GM12878 (cell line): ENCODE data around the gene MAST3. TPM values are rescaled to one million over a fixed set of nuclear protein-coding genes. Genes with fewer than 3 reads are reported as not detected.

Source experiments
- ATAC-seq: fragments of 200-7000 bp; cut with Tn5 transposase; 3 replicates; pipeline ENCODE4 v1.9.1; 2020; ENCODE audit warnings: mild to moderate bottlenecking, moderate library complexity
- BruUV-seq: library from RNA; stranded (reverse); fragments of 400-500 nt; replicated peaks from 2 replicates; lab custom pipeline; 2021; lab: Mats Ljungman, UMichigan
- CTCF ChIA-PET: fragments of 300-600 bp; sonication (Branson Sonifier 250); formaldehyde crosslinking; extraction: SDS; loops from one replicate; lab custom pipeline; 2021; ENCODE audit warnings: inconsistent platforms; lab: Yijun Ruan, JAX
- POLR2A ChIA-PET: fragments of 350-600 bp; formaldehyde crosslinking; extraction: SDS; loops from one replicate; lab custom pipeline; 2021; ENCODE audit warnings: inconsistent platforms; lab: Charles Lee
- RAD21 ChIA-PET: fragments of 300-600 bp; sonication (Branson Sonifier 250); formaldehyde crosslinking; loops from one replicate; lab custom pipeline; 2023; ENCODE audit warnings: antibody characterized with exemption; ENCODE audit not compliant: unreplicated experiment; lab: Charles Lee
- SMC1A ChIA-PET: fragments of 300-600 bp; sonication (Branson Sonifier 250); formaldehyde crosslinking; loops from one replicate; lab custom pipeline; 2023; ENCODE audit not compliant: unreplicated experiment, uncharacterized antibody; lab: Charles Lee
- DNase-seq: peaks from one replicate; pipeline ENCODE4 v3.0.0-alpha.2; 2011; ENCODE audit warnings: low read depth, low spot score
- FAIRE-seq: peaks from 3 replicates; lab custom pipeline; 2011; peaks lifted over from hg19 to GRCh38; lab: Jason Lieb, UNC
- H2AFZ ChIP-seq: 2 replicates; pipeline ENCODE4 v1.6.0; 2011; ENCODE audit warnings: low read depth, low read length, control low read depth; ENCODE audit not compliant: control insufficient read depth
- H3K27ac ChIP-seq: 2 replicates; pipeline ENCODE4 v1.5.1; 2011; ENCODE audit warnings: control low read depth; ENCODE audit not compliant: control insufficient read depth, insufficient read depth
- H3K27me3 ChIP-seq, 2 experiments: replicated peaks in 1 of 2; 2 replicates each; pipeline versions ENCODE4 v1.6.0 to v1.6.1; 2011; ENCODE audit warnings: low read length in 1 of 2; ENCODE audit not compliant: control insufficient read depth in 2 of 2, insufficient read depth in 2 of 2
- H3K36me3 ChIP-seq, 2 experiments: 2 replicates each; pipeline ENCODE4 v1.5.1; 2011; ENCODE audit warnings: low read length in 1 of 2; ENCODE audit not compliant: control insufficient read depth in 2 of 2, insufficient read depth in 2 of 2
- H3K4me1 ChIP-seq: 2 replicates; pipeline ENCODE4 v1.6.1; 2011; ENCODE audit warnings: mild to moderate bottlenecking, low read length, moderate library complexity, mixed read lengths; ENCODE audit not compliant: control insufficient read depth, insufficient read depth
- H3K4me2 ChIP-seq: 2 replicates; pipeline ENCODE4 v1.6.0; 2011; ENCODE audit warnings: control low read depth; ENCODE audit not compliant: control insufficient read depth, insufficient read depth
- H3K4me3 ChIP-seq: fragments of 200-600 bp; sonication (generic); 2 replicates; pipeline ENCODE4 v1.5.1; 2016
- H3K79me2 ChIP-seq: 2 replicates; pipeline ENCODE4 v1.6.0; 2011; ENCODE audit warnings: low read length; ENCODE audit not compliant: control insufficient read depth, insufficient read depth
- H3K9ac ChIP-seq: 2 replicates; pipeline ENCODE4 v1.8.0; 2011; ENCODE audit warnings: low read length, control low read depth, mixed read lengths; ENCODE audit not compliant: control insufficient read depth, insufficient read depth
- H3K9me3 ChIP-seq: replicated peaks from 3 replicates; pipeline ENCODE4 v1.5.1; 2011; ENCODE audit warnings: mild to moderate bottlenecking, low read length; ENCODE audit not compliant: control insufficient read depth, insufficient read depth
- H4K20me1 ChIP-seq: 2 replicates; pipeline ENCODE4 v1.6.0; 2011; ENCODE audit not compliant: control insufficient read depth, insufficient read depth
- BACH1 ChIP-seq: fragments of 450-650 bp; IDR thresholded peaks from 2 replicates; pipeline ENCODE4 v1.6.1; 2017; ENCODE audit warnings: mild to moderate bottlenecking, borderline replicate concordance
- BHLHE40 ChIP-seq, 2 experiments: fragments of 450-650 bp in 1 of 2; IDR thresholded peaks; 2 replicates each; pipeline ENCODE4 v1.6.1; 2011 to 2017; ENCODE audit warnings: low read depth in 2 of 2, borderline replicate concordance in 1 of 2, improper control_type of control experiment in 1 of 2, low read length in 1 of 2, mild to moderate bottlenecking in 1 of 2
- BRCA1 ChIP-seq: IDR thresholded peaks from 2 replicates; pipeline ENCODE4 v1.6.1; 2011; ENCODE audit warnings: low read depth, low read length, improper control_type of control experiment
- CBFB ChIP-seq: IDR thresholded peaks from 2 replicates; pipeline ENCODE4 v1.6.1; 2016; ENCODE audit warnings: antibody characterized with exemption, low read depth
- CREB1 ChIP-seq: IDR thresholded peaks from 2 replicates; pipeline ENCODE4 v1.6.1; 2012; ENCODE audit warnings: low read depth, mild to moderate bottlenecking, inconsistent platforms
- CREM ChIP-seq: IDR thresholded peaks from 2 replicates; pipeline ENCODE4 v1.6.1; 2014; ENCODE audit warnings: antibody characterized with exemption, low read depth
- FOXK2 ChIP-seq: fragments of 450-650 bp; IDR thresholded peaks from 2 replicates; pipeline ENCODE4 v1.6.1; 2017; ENCODE audit warnings: mild to moderate bottlenecking, moderate library complexity
- HCFC1 ChIP-seq: fragments of 150-350 bp; IDR thresholded peaks from 2 replicates; pipeline ENCODE4 v1.6.1; 2014; ENCODE audit warnings: low read length
- HDAC2 ChIP-seq: fragments of 200-600 bp; sonication (generic); IDR thresholded peaks from 2 replicates; pipeline ENCODE4 v1.6.1; 2017
- KAT2A ChIP-seq: conservative IDR thresholded peaks from 2 replicates; pipeline ENCODE4 v1.6.1; 2011; ENCODE audit warnings: low read depth, low read length; ENCODE audit not compliant: control insufficient read depth
- NFYB ChIP-seq: IDR thresholded peaks from 2 replicates; pipeline ENCODE4 v1.6.1; 2011; ENCODE audit warnings: low read depth, mild to moderate bottlenecking, low read length, improper control_type of control experiment, moderate library complexity; ENCODE audit not compliant: insufficient read depth
- POLR2AphosphoS5 ChIP-seq: IDR thresholded peaks from 2 replicates; pipeline ENCODE4 v1.6.1; 2011; ENCODE audit warnings: mild to moderate bottlenecking, low read length, inconsistent platforms
- RBBP5 ChIP-seq: fragments of 200-600 bp; sonication (generic); conservative IDR thresholded peaks from 2 replicates; pipeline ENCODE4 v1.6.1; 2016
- SPI1 ChIP-seq: IDR thresholded peaks from 2 replicates; pipeline ENCODE4 v1.6.1; 2011; ENCODE audit warnings: low read depth, mild to moderate bottlenecking, low read length, moderate library complexity, borderline replicate concordance; ENCODE audit not compliant: insufficient read depth
- ZNF622 ChIP-seq: fragments of 450-650 bp; IDR thresholded peaks from 2 replicates; pipeline ENCODE4 v1.6.1; 2017; ENCODE audit warnings: mild to moderate bottlenecking, inconsistent platforms
- WGBS: methylation state at CpG from one replicate; pipeline ENCODE4 v1.1.6; 2016; ENCODE audit warnings: low lambda C conversion rate; ENCODE audit not compliant: insufficient replicate concordance, insufficient coverage; ENCODE audit errors: missing lambda C conversion rate; 5-methylcytosine and 5-hydroxymethylcytosine counted together
- in situ Hi-C: fragments of 300-500 bp; cut with MboI; formaldehyde crosslinking; loops from 9 replicates; pipeline ENCODE4 v1.14.3; 2018; ENCODE audit warnings: mixed read lengths
- intact Hi-C: fragments of 100-400 bp; cut with micrococcal nuclease; formaldehyde crosslinking; loops from one replicate; pipeline ENCODE4 v1.14.2; 2022; ENCODE audit not compliant: unreplicated experiment
- polyA plus RNA-seq, 11 experiments: library from polyadenylated mRNA; depleted of rRNA in 4 of 11; unstranded in 6 of 11; stranded (reverse) in 5 of 11; fragments of >200 nt; fragmentation: Nextera tagmentation in 4 of 11; fragmentation: Illumina TruSeq in 1 of 11; extraction: Ambion mirVana in 4 of 11; extraction: Trizol in 1 of 11; gene quantifications; 1 replicate in 1 of 11; 2 replicates in 10 of 11; pipeline versions ENCODE4 v1.2.1 to v1.2.3, GENCODE V29; 2011 to 2016; ENCODE audit warnings: inconsistent platforms in 2 of 11, missing spikeins in 2 of 11, low read depth in 1 of 11
- total RNA-seq, 4 experiments: library from RNA; depleted of rRNA in 3 of 4; stranded (reverse); fragments of >200 nt in 3 of 4; fragmentation: Illumina TruSeq in 1 of 4; extraction: Trizol in 1 of 4; gene quantifications; 2 replicates each; pipeline versions ENCODE4 v1.2.1 to v1.2.3, GENCODE V29; 2013 to 2021
- TF ChIP-seq, protein P1 (sequence below): fragments of 450-650 bp; IDR thresholded peaks from 2 replicates; pipeline ENCODE4 v1.6.1; 2016; ENCODE audit warnings: mild to moderate bottlenecking
- TF ChIP-seq, protein P2 (sequence below): fragments of 450-650 bp; IDR thresholded peaks from 2 replicates; pipeline ENCODE4 v1.6.1; 2017; ENCODE audit warnings: borderline replicate concordance
- TF ChIP-seq, protein P3 (sequence below): IDR thresholded peaks from 2 replicates; pipeline ENCODE4 v1.6.1; 2012; ENCODE audit warnings: low read depth, low read length, improper control_type of control experiment
- TF ChIP-seq, protein P4 (sequence below): fragments of 150-350 bp; IDR thresholded peaks from 2 replicates; pipeline ENCODE4 v1.6.1; 2014; ENCODE audit warnings: mild to moderate bottlenecking, low read depth, low read length

The MAST3 gene
- total and polyA plus RNA-seq, 10 of the 15 experiments (the other 5 are each of a cell fraction or from before 2014, with no cell fraction given), result 3.0 to 22.2 (median 7.5) TPM

DNA sequence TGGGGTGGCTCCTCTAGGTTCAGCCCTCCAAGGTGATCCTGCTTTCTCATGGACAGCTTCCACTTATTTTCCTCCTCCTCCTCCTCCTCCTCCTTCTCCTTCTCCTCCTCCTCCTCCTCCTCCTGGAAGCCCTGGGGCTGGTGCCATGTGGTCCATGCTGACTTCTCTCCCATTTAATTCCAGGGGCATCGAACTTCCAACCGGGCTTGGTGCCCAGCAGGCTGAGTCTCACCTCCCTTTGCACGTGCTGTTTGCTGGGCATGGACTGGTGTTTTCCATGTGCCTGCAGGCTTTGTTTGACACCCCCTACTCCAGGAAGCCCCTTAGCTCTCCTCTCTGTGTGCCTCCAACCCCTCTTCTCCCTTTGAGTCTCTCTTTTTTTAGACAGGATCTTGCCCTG lies 3.7 kb downstream of the MAST3 start:
- TF ChIP-seq BRCA1 (no peak), FOXK2 (no peak), HDAC2 (no peak), ZNF622 (no peak), POLR2AphosphoS5 (no peak), KAT2A (no peak), HCFC1 (no peak), CREB1 (no peak), NFYB (no peak), SPI1 (no peak), CREM (no peak), RBBP5 (no peak), BACH1 (no peak), BHLHE40 (IDR thresholded peaks at IDR 0.05; ENCODE audit: borderline replicate concordance in 1 of 2, low read depth in 2 of 2, low read length in 1 of 2) (no peak), CBFB (no peak)
- TF ChIP-seq, protein P1, sequence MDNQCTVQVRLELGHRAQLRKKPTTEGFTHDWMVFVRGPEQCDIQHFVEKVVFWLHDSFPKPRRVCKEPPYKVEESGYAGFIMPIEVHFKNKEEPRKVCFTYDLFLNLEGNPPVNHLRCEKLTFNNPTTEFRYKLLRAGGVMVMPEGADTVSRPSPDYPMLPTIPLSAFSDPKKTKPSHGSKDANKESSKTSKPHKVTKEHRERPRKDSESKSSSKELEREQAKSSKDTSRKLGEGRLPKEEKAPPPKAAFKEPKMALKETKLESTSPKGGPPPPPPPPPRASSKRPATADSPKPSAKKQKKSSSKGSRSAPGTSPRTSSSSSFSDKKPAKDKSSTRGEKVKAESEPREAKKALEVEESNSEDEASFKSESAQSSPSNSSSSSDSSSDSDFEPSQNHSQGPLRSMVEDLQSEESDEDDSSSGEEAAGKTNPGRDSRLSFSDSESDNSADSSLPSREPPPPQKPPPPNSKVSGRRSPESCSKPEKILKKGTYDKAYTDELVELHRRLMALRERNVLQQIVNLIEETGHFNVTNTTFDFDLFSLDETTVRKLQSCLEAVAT, result no peak
- TF ChIP-seq, protein P2, sequence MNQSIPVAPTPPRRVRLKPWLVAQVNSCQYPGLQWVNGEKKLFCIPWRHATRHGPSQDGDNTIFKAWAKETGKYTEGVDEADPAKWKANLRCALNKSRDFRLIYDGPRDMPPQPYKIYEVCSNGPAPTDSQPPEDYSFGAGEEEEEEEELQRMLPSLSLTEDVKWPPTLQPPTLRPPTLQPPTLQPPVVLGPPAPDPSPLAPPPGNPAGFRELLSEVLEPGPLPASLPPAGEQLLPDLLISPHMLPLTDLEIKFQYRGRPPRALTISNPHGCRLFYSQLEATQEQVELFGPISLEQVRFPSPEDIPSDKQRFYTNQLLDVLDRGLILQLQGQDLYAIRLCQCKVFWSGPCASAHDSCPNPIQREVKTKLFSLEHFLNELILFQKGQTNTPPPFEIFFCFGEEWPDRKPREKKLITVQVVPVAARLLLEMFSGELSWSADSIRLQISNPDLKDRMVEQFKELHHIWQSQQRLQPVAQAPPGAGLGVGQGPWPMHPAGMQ, result no peak
- TF ChIP-seq, protein P3, sequence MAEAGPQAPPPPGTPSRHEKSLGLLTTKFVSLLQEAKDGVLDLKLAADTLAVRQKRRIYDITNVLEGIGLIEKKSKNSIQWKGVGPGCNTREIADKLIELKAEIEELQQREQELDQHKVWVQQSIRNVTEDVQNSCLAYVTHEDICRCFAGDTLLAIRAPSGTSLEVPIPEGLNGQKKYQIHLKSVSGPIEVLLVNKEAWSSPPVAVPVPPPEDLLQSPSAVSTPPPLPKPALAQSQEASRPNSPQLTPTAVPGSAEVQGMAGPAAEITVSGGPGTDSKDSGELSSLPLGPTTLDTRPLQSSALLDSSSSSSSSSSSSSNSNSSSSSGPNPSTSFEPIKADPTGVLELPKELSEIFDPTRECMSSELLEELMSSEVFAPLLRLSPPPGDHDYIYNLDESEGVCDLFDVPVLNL, result no peak
- TF ChIP-seq, protein P4, sequence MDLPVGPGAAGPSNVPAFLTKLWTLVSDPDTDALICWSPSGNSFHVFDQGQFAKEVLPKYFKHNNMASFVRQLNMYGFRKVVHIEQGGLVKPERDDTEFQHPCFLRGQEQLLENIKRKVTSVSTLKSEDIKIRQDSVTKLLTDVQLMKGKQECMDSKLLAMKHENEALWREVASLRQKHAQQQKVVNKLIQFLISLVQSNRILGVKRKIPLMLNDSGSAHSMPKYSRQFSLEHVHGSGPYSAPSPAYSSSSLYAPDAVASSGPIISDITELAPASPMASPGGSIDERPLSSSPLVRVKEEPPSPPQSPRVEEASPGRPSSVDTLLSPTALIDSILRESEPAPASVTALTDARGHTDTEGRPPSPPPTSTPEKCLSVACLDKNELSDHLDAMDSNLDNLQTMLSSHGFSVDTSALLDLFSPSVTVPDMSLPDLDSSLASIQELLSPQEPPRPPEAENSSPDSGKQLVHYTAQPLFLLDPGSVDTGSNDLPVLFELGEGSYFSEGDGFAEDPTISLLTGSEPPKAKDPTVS, result no peak
- CTCF ChIA-PET, result no interaction called here
- ATAC-seq, result no peak
- Histone ChIP-seq H2AFZ (no peak overlapping the region), H3K27ac (no peak overlapping the region), H4K20me1 (no peaks in the 10 kb centered on the region), H3K4me3 (no peak overlapping the region), H3K79me2 (peaks cover 35% of the 10 kb centered on the region), H3K9me3 (no peaks in the 10 kb centered on the region; the same call in 2 of the 3 replicates), H3K36me3 (peaks cover 0 to 3% of the 10 kb centered on the region in 2 experiments; a peak in 1 of 4 replicates), H3K4me2 (no peak overlapping the region), H3K4me1 (peaks cover 29% of the 10 kb centered on the region), H3K27me3 (no peaks in the 10 kb centered on the region), H3K9ac (no peak overlapping the region)
- WGBS, result 20% methylated on average over 1 of the region's 3 CpGs
- POLR2A ChIA-PET, result interaction anchor here (0.6 to 1.4 kb wide), 3 partner anchors 10 to 492 kb away, joined by 3 to 6 read pairs (median 5); no protein-coding TSS in a partner anchor
- SMC1A ChIA-PET, result interaction anchor here (0.6 kb wide), 1 partner anchor 15 kb away, joined by 3 read pairs; the partner anchor contains the start of gene IL12RB1
- DNase-seq, result no peak
- no TSS peak for BruUV-seq
- intact Hi-C loops, result no loop called here
- RAD21 ChIA-PET, result no interaction called here
- in situ Hi-C loops, result no loop called here
- FAIRE-seq, result no peak
